Caco-2 (cell line): Measurements from ENCODE around the gene TM9SF3. TPM values are rescaled to one million over a fixed set of nuclear protein-coding genes. Genes with fewer than 3 reads are reported as not detected.

Experiments used
- BruUV-seq: library from RNA; stranded (reverse); fragments of 400-500 nt; replicated peaks from 2 replicates; lab custom pipeline; 2021; lab: Mats Ljungman, UMichigan
- CTCF ChIA-PET: fragments of 300-600 bp; sonication (Branson Sonifier 250); formaldehyde crosslinking; loops from one replicate; lab custom pipeline; 2022; ENCODE audit warnings: antibody characterized with exemption; lab: Charles Lee
- POLR2A ChIA-PET: fragments of 300-600 bp; sonication (Branson Sonifier 250); formaldehyde crosslinking; loops from one replicate; lab custom pipeline; 2022; ENCODE audit warnings: antibody characterized with exemption; lab: Charles Lee
- DNase-seq, 2 experiments: peaks; one replicate each; pipeline versions ENCODE4 v3.0.0 to v3.0.0-alpha.2; 2020 to 2022
- H3K27me3 ChIP-seq: replicated peaks from 2 replicates; pipeline ENCODE4 v1.6.0; 2011; ENCODE audit warnings: low read length; ENCODE audit not compliant: control insufficient read depth, insufficient read depth
- H3K36me3 ChIP-seq: 2 replicates; pipeline ENCODE4 v1.5.1; 2011; ENCODE audit warnings: low read length; ENCODE audit not compliant: control insufficient read depth, insufficient read depth
- H3K4me1 ChIP-seq: fragments of 250-450 bp; sonication (Bioruptor Pico); 2 replicates; pipeline ENCODE4 v1.5.1; 2020; ENCODE audit warnings: mild to moderate bottlenecking
- H3K4me3 ChIP-seq: 2 replicates; pipeline ENCODE4 v1.5.1; 2011; ENCODE audit warnings: low read depth, mild to moderate bottlenecking, control low read depth, low read length
- H3K9me3 ChIP-seq: fragments of 250-450 bp; sonication (Bioruptor Pico); 2 replicates; pipeline ENCODE4 v1.5.1; 2020; ENCODE audit warnings: mild to moderate bottlenecking, moderate library complexity
- H3K27ac Mint-ChIP-seq: one replicate; pipeline ENCODE4 v1.8.0; 2022; ENCODE audit warnings: mixed read lengths; ENCODE audit not compliant: unreplicated experiment
- H3K27me3 Mint-ChIP-seq: one replicate; pipeline ENCODE4 v1.8.0; 2022; ENCODE audit warnings: mixed read lengths; ENCODE audit not compliant: insufficient read depth, unreplicated experiment
- H3K36me3 Mint-ChIP-seq: one replicate; pipeline ENCODE4 v1.8.0; 2022; ENCODE audit warnings: mild to moderate bottlenecking, mixed read lengths; ENCODE audit not compliant: insufficient read depth, unreplicated experiment
- H3K4me1 Mint-ChIP-seq: one replicate; pipeline ENCODE4 v1.8.0; 2022; ENCODE audit warnings: low read depth, mixed read lengths; ENCODE audit not compliant: unreplicated experiment
- H3K4me3 Mint-ChIP-seq: one replicate; pipeline ENCODE4 v1.8.0; 2022; ENCODE audit warnings: mild to moderate bottlenecking, moderate library complexity, mixed read lengths; ENCODE audit not compliant: unreplicated experiment
- H3K9me3 Mint-ChIP-seq: one replicate; pipeline ENCODE4 v1.8.0; 2022; ENCODE audit warnings: mixed read lengths; ENCODE audit not compliant: unreplicated experiment
- CTCF ChIP-seq, 2 experiments: fragments of 200-600 bp in 1 of 2; IDR thresholded peaks; 1 replicate in 1 of 2; 2 replicates in 1 of 2; pipeline versions ENCODE4 v1.5.1 to v1.8.0; 2011 to 2022; ENCODE audit warnings: antibody characterized with exemption in 1 of 2, control low read depth in 1 of 2, inconsistent platforms in 1 of 2, low read depth in 1 of 2, low read length in 1 of 2, mild to moderate bottlenecking in 1 of 2, moderate library complexity in 1 of 2; ENCODE audit not compliant: insufficient read depth in 1 of 2, severe bottlenecking in 1 of 2, unreplicated experiment in 1 of 2
- intact Hi-C: fragments of 100-400 bp; cut with micrococcal nuclease; formaldehyde crosslinking; loops from one replicate; pipeline ENCODE4 v1.10.0; 2022; ENCODE audit not compliant: unreplicated experiment
- total RNA-seq: library from RNA; stranded (reverse); gene quantifications from 2 replicates; pipeline ENCODE4 v1.2.3, GENCODE V29; 2022

Gene TM9SF3
- total RNA-seq, 1 experiment from 2014 or later = 176 TPM

- H3K36me3 ChIP-seq = no peaks in the 10 kb centered on the region
- ChIA-PET CTCF (interaction anchor here (0.7 kb wide), 1 partner anchor 135 kb away, joined by 3 read pairs; no protein-coding TSS in a partner anchor), POLR2A (no interaction called here)
- H3K27ac Mint-ChIP-seq = no peak overlapping the region
- H3K4me3 ChIP-seq = no peak overlapping the region
- H3K4me3 Mint-ChIP-seq = no peak overlapping the region
- no peaks in the 10 kb centered on the region for H3K36me3 Mint-ChIP-seq
- H3K27me3 Mint-ChIP-seq = peaks cover 20% of the 10 kb centered on the region
- no peaks in the 10 kb centered on the region for H3K9me3 ChIP-seq
- no peak for DNase-seq
- intact Hi-C loops = no loop called here
- no TSS peak for BruUV-seq
- H3K4me1 ChIP-seq = no peaks in the 10 kb centered on the region
- H3K4me1 Mint-ChIP-seq = no peaks in the 10 kb centered on the region
- no peaks in the 10 kb centered on the region for H3K27me3 ChIP-seq
- H3K9me3 Mint-ChIP-seq = no peaks in the 10 kb centered on the region
- TF ChIP-seq CTCF (IDR thresholded peaks at IDR 0.05; ENCODE audit: insufficient read depth in 1 of 2, low read depth in 1 of 2, low read length in 1 of 2, severe bottlenecking in 1 of 2, unreplicated experiment in 1 of 2) = no peak
Measured at GRCh38 chr10:96482815-96483588, 103.8 kb downstream of the TM9SF3 start.

- no TSS peak for BruUV-seq
- CTCF ChIA-PET = no interaction called here
- H3K4me1 ChIP-seq = no peaks in the 10 kb centered on the region
- no peaks in the 10 kb centered on the region for H3K27me3 ChIP-seq
- no peaks in the 10 kb centered on the region for H3K36me3 Mint-ChIP-seq
- no peak overlapping the region for H3K4me3 ChIP-seq
- no peak for TF ChIP-seq CTCF (IDR thresholded peaks at IDR 0.05; ENCODE audit: insufficient read depth in 1 of 2, low read depth in 1 of 2, low read length in 1 of 2, severe bottlenecking in 1 of 2, unreplicated experiment in 1 of 2)
- no peaks in the 10 kb centered on the region for H3K36me3 ChIP-seq
- POLR2A ChIA-PET = no interaction called here
- intact Hi-C loops = no loop called here
- no peak overlapping the region for H3K27ac Mint-ChIP-seq
- H3K4me1 Mint-ChIP-seq = no peaks in the 10 kb centered on the region
- no peak for DNase-seq
- no peaks in the 10 kb centered on the region for H3K9me3 Mint-ChIP-seq
- H3K4me3 Mint-ChIP-seq = no peak overlapping the region
- H3K9me3 ChIP-seq = no peaks in the 10 kb centered on the region
- peaks cover 27% of the 10 kb centered on the region for H3K27me3 Mint-ChIP-seq
Measured at GRCh38 chr10:96478355-96478754, 108.5 kb downstream of the TM9SF3 start.

- H3K27me3 Mint-ChIP-seq = peaks cover 23% of the 10 kb centered on the region
- no peak overlapping the region for H3K4me3 Mint-ChIP-seq
- H3K36me3 ChIP-seq = no peaks in the 10 kb centered on the region
- H3K4me3 ChIP-seq = no peak overlapping the region
- H3K36me3 Mint-ChIP-seq = no peaks in the 10 kb centered on the region
- CTCF ChIA-PET = no interaction called here
- no peaks in the 10 kb centered on the region for H3K4me1 Mint-ChIP-seq
- no peaks in the 10 kb centered on the region for H3K9me3 Mint-ChIP-seq
- POLR2A ChIA-PET = no interaction called here
- no TSS peak for BruUV-seq
- H3K27me3 ChIP-seq = no peaks in the 10 kb centered on the region
- no peak overlapping the region for H3K27ac Mint-ChIP-seq
- no peak for DNase-seq
- H3K9me3 ChIP-seq = no peaks in the 10 kb centered on the region
- TF ChIP-seq CTCF (IDR thresholded peaks at IDR 0.05; ENCODE audit: insufficient read depth in 1 of 2, low read depth in 1 of 2, low read length in 1 of 2, severe bottlenecking in 1 of 2, unreplicated experiment in 1 of 2) = no peak
- intact Hi-C loops = no loop called here
- H3K4me1 ChIP-seq = no peaks in the 10 kb centered on the region
Measured at GRCh38 chr10:96473866-96474265, 112.9 kb downstream of the TM9SF3 start.
